ENCODE results near the gene TMEM270. TPM values are rescaled to one million over a fixed set of nuclear protein-coding genes. Genes with fewer than 3 reads are reported as not detected.
"Not testable (repeated sequence)": the region's sequence is repeated elsewhere in the genome, so short reads cannot be mapped to it uniquely, and the experiment has no call there.

The TMEM270 gene
- total RNA-seq, 6 experiments from 2014 or later, result not detected

DNA sequence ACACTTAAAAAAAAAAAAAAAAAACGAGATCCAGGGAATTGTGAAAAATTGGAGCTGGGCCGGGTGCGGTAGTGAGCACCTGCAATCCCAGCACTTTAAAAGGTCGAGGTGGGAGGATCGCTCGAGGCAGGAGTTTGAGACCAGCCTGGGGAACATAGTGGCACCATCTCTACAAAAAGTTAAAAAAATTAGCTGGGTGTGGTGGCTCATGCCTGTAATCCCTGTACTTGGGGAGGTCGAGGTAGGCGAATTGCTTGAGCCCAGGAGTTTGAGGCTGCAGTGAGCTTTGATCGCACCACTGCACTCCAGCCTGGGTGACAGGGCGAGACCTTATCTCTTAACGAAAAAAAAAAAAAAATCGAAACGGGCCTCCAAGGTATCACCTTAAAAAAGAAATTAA is 28.2 kb upstream of the TMEM270 start:
- DNase-seq, result no peak
- Mint-ChIP-seq H3K27ac (no peak overlapping the region), H3K4me3 (no peak overlapping the region), H3K4me1 (ENCODE audit: low read depth) (peaks cover 27% of the 10 kb centered on the region), H3K27me3 (ENCODE audit: insufficient read depth) (peaks cover 3% of the 10 kb centered on the region; the same call in 1 of the 2 replicates), H3K9me3 (no peaks in the 10 kb centered on the region), H3K36me3 (ENCODE audit: low read depth) (no peaks in the 10 kb centered on the region)
- TF ChIP-seq, protein P1, sequence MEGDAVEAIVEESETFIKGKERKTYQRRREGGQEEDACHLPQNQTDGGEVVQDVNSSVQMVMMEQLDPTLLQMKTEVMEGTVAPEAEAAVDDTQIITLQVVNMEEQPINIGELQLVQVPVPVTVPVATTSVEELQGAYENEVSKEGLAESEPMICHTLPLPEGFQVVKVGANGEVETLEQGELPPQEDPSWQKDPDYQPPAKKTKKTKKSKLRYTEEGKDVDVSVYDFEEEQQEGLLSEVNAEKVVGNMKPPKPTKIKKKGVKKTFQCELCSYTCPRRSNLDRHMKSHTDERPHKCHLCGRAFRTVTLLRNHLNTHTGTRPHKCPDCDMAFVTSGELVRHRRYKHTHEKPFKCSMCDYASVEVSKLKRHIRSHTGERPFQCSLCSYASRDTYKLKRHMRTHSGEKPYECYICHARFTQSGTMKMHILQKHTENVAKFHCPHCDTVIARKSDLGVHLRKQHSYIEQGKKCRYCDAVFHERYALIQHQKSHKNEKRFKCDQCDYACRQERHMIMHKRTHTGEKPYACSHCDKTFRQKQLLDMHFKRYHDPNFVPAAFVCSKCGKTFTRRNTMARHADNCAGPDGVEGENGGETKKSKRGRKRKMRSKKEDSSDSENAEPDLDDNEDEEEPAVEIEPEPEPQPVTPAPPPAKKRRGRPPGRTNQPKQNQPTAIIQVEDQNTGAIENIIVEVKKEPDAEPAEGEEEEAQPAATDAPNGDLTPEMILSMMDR (IDR thresholded peaks at IDR 0.05), result no peak

DNA sequence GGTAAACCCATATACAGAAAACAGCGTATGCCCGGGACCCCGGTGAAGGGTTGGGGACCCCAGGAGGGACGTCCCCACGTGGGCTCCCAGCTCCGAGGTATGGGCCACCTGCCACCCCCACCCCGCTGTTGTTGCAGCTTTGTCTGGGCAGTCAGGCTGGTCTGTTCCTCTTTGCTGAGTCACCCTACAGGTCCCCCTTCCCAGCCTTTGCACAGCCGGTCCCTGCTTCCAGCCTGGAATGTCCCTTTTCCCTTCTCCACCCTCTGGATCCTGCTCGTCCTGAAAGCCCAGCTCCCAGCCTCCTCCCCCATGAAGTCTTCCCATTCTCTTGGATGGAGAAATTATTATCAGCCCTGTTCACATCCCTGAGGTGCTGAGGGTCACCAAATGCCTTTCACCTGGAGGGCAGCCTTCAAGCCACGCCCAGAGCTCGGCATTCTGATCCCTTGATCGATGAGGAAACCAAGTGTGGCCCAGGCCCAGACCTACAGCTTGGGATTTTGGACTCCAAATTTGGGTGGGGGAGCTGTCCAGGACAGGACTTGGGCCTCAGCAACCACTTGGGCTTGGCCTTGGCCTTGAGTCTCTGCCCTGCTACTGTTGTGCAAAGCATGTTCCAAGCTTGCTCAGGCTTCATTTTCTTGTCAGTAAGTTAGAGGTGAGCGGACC is 27.6 kb upstream of the TMEM270 start:
- TF ChIP-seq, protein P1 (IDR thresholded peaks at IDR 0.05), result no peak
- Mint-ChIP-seq H3K27ac (no peak overlapping the region), H3K9me3 (no peaks in the 10 kb centered on the region), H3K27me3 (ENCODE audit: insufficient read depth) (peaks cover 3% of the 10 kb centered on the region; the same call in 1 of the 2 replicates), H3K36me3 (ENCODE audit: low read depth) (no peaks in the 10 kb centered on the region), H3K4me1 (ENCODE audit: low read depth) (peaks cover 21% of the 10 kb centered on the region), H3K4me3 (no peak overlapping the region)
- no peak for DNase-seq

DNA sequence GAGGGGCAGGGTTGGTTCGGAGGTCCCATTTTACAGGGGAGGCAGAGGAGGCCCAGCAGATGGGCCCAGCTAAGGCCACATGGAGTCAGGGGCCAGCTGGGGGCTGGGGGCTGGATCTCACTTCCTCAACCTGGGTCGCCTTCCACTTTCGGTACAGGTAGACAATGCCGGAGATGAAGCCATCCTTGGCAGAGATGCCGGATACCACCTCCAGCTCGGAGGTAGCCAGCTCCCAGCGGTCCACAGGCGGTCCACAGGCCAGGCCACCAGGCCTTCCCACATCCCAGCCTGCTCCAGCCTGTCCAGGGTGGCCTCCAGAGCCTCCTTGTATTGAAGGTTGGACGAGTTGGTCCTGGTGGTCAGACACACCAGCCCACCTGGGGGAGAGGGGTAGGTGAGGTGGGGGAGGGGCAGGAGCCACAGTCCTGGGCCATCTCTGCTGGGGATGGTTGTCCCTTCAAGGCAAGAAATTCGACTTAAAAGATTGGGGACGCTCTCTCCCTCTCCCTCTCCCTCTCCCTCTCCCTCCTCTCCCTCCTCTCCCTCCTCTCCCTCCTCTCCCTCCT is 26.2 kb upstream of the TMEM270 start:
- Mint-ChIP-seq H3K27me3 (ENCODE audit: insufficient read depth) (peaks cover 3% of the 10 kb centered on the region; the same call in 1 of the 2 replicates), H3K9me3 (no peaks in the 10 kb centered on the region), H3K4me3 (no peak overlapping the region), H3K27ac (no peak overlapping the region), H3K36me3 (ENCODE audit: low read depth) (no peaks in the 10 kb centered on the region), H3K4me1 (ENCODE audit: low read depth) (peaks cover 10% of the 10 kb centered on the region)
- TF ChIP-seq, protein P1 (IDR thresholded peaks at IDR 0.05), result no peak
- DNase-seq, result no peak

DNA sequence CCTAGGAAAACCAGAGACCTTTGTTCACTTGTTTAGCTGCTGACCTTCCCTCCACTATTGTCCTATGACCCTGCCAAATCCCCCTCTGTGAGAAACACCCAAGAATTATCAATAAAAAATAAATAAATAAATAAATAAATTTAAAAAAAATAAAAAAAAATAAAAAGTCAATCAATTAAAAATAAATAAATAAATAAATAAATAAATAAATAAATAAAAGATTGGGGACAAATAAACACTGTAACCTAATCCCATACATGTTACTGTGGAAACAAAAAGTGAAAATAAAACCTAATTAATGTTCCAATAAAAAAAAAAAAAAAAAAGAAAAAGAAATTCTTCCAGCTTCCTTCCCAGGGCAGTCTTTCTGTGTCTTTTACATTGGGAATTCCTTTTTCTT is 23.8 kb upstream of the TMEM270 start:
- H3K4me3 Mint-ChIP-seq; H3K36me3 Mint-ChIP-seq (ENCODE audit: low read depth); H3K27ac Mint-ChIP-seq; H3K4me1 Mint-ChIP-seq (ENCODE audit: low read depth); DNase-seq; H3K27me3 Mint-ChIP-seq (ENCODE audit: insufficient read depth); H3K9me3 Mint-ChIP-seq: not testable (repeated sequence)

DNA sequence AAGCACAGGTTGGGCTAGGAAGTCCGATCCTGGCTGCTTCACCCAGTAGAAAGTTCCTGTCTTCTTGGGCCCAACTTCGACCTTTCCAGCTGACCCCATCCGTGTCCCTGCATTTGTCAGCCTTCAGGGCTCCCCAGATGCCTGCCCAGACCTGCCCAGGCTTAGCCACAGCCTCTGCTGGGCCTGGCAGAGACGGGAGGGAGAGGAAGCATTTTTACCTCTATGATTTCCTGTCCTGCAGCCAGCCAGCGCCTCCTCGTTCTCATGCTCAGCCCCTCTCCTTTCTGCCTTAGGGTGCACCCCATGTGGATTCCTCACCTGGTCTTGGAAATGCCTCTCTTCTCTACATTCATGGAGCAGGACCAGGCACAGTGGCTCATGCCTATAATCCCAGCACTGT is 22.3 kb upstream of the TMEM270 start:
- peaks cover 2% of the 10 kb centered on the region; the same call in 1 of the 2 replicates for H3K27me3 Mint-ChIP-seq (ENCODE audit: insufficient read depth)
- H3K4me1 Mint-ChIP-seq (ENCODE audit: low read depth), result peaks cover 3% of the 10 kb centered on the region
- no peak for DNase-seq
- TF ChIP-seq, protein P1 (IDR thresholded peaks at IDR 0.05), result no peak
- no peak overlapping the region for H3K27ac Mint-ChIP-seq
- H3K9me3 Mint-ChIP-seq, result no peaks in the 10 kb centered on the region
- no peak overlapping the region for H3K4me3 Mint-ChIP-seq
- no peaks in the 10 kb centered on the region for H3K36me3 Mint-ChIP-seq (ENCODE audit: low read depth)

DNA sequence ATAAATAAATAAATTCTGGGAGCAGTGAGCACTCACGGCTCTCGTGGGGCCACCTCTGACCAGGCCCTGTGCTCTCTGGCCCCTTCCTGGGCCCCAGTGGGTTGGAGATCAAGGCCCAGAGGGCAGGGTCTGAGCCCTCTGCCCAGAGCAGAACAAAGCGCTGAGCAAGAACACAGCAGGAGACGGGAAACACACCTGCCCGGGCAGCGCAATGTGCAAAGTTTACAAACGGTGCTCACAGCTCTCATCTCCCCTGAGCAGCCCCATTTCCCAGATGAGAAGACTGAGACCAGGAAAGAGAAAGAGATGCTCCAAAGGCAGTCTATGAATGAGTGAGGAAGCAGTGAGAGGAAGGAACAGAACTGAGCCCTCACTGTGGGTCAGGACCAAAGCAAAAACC is 21.7 kb upstream of the TMEM270 start:
- Mint-ChIP-seq H3K27me3 (ENCODE audit: insufficient read depth) (peaks cover 2% of the 10 kb centered on the region; the same call in 1 of the 2 replicates), H3K4me3 (no peak overlapping the region), H3K27ac (no peak overlapping the region), H3K36me3 (ENCODE audit: low read depth) (no peaks in the 10 kb centered on the region), H3K4me1 (ENCODE audit: low read depth) (peaks cover 8% of the 10 kb centered on the region), H3K9me3 (no peaks in the 10 kb centered on the region)
- DNase-seq, result no peak
- TF ChIP-seq, protein P1 (IDR thresholded peaks at IDR 0.05), result no peak
